Measurements from ENCODE around the gene ACSS1.

The ACSS1 gene

GRCh38 chr20:25058051-25058846, at the start of gene ACSS1:
ACSS1 (minus strand) TSS chr20:25058139; CDS start chr20:25058102, 37 bp downstream.
- peak within 1 kb of the TSS; percentile 55 for H3K4me3 ChIP-seq (ENCODE audit: low read depth, low read length)
- DNase-seq (ENCODE audit: low read depth) = no peak

GRCh38 chr20:25103526-25103925, 45.6 kb upstream of the ACSS1 start:
- no peak for DNase-seq (ENCODE audit: low read depth)
- no peak overlapping the region for H3K4me3 ChIP-seq (ENCODE audit: low read depth, low read length)

- no peak for DNase-seq (ENCODE audit: low read depth)
- H3K4me3 ChIP-seq (ENCODE audit: low read depth, low read length) = no peak overlapping the region
Measured at GRCh38 chr20:25100914-25101313, 43.0 kb upstream of the ACSS1 start.

- DNase-seq (ENCODE audit: low read depth) = no peak
- no peak overlapping the region for H3K4me3 ChIP-seq (ENCODE audit: low read depth, low read length)
Measured at GRCh38 chr20:25099601-25100140, 41.7 kb upstream of the ACSS1 start.

DNA sequence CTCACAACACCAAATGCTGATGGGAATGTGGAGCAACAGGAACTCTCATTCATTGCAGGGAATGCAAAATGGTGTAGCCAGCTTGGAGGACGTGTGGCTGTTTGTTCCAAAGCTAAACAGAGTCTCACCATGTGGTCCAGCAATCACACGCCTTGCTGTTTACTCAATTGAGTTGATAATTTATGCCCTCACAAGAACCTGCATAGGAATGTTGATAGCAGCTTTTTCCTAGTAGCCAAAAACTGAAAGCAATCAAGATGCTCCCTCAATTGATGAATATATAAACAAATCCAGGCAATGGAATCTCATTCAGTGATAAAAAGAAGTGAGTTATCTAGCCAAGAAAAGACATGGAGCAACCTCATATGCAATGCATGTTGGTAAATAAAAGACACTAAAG, 39.6 kb upstream of the ACSS1 start:
- no peak for DNase-seq (ENCODE audit: low read depth)

DNA sequence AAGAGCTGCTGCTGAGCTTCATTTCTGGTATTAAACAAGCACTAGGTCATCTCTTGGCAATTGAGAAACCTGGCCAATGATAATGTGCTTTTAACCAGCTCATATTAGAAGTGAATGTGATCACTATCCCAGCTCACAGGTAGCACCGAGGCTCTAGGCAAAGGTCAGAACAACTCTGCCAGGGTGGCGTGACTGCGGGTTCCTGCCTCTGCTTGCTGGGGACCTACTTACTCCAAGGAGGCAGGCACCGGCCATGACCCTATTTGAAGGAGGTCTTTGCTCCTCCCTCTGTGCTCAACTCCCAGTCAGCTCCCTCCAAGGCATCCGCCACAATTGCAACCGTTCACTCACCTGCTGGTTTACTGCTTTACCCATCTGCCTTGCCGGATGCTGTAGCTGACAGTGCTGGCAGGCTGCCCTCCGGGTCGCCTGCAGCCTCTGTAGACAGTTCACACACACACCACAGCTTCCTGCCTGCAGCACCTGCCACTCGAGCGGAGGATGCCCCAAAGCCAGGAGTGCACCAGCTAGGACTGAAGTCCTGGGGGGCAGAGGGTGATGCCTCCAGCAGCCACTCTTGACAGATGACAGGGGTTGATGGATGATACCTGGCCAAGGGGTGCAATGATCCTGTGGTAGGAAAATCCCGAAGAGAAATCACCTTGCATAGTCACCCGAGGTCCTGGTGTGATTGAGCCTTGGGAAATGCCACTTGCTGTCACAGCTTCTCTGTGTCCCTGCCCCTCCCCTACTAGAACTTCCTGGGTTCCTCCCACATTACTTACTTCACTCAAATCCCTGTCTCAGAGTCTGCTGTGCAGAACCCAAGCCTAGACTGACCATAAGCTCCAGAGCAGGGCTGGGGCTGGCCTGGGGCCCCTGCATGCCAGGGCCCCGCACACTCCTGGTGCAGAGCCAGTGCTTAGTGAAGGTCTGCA, 32.8 kb upstream of the ACSS1 start:
- DNase-seq (ENCODE audit: low read depth) = no peak
- H3K4me3 ChIP-seq (ENCODE audit: low read depth, low read length) = no peak overlapping the region

More for the DNA sequence above, 39.6 kb upstream of the ACSS1 start:
- no peak overlapping the region for H3K4me3 ChIP-seq (ENCODE audit: low read depth, low read length)

DNA sequence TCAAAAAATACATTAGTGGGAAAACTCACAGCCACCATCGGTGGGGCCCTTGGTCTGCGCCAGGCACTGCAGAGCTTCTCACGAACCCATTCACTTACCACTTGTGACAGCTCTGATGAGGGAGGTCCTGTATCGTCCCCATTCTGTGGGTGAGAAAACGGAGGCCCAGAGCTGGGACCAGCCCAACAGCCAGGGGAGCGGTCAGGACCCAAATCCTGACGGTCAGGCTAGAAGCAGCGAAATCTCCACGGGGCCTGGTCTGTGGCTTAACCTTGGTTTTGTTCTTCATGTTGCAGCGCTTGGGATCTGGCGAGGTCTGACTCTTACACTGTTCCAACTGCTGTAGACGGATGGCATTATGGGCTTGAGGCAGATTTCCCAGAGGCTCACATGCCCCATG, 31.7 kb upstream of the ACSS1 start:
- DNase-seq (ENCODE audit: low read depth) = no peak
- no peak overlapping the region for H3K4me3 ChIP-seq (ENCODE audit: low read depth, low read length)

DNA sequence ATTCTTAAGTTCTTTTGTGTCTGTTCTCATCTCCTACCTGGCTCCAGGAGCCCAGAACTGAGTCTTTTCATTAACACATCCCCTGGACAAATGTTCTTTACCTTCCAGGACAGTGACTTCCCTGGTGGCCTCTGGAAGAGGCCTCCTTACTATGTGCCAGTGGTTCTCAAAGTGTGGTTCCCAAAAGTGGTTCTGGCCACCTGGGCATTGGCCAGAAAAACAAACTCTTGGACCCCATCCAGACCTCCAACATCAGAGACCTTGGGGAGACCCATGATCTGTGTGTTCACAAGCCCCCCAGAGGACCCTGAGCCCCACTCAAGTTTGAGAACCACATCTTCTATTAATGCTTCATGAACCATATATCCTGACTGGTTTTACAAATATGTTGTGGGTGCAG, 31.2 kb upstream of the ACSS1 start:
- DNase-seq (ENCODE audit: low read depth) = no peak
- H3K4me3 ChIP-seq (ENCODE audit: low read depth, low read length) = no peak overlapping the region

- DNase-seq (ENCODE audit: low read depth) = no peak
- no peak overlapping the region for H3K4me3 ChIP-seq (ENCODE audit: low read depth, low read length)
Measured at GRCh38 chr20:25088267-25088666, 30.3 kb upstream of the ACSS1 start.

- no peak overlapping the region for H3K4me3 ChIP-seq (ENCODE audit: low read depth, low read length)
Measured at GRCh38 chr20:25087186-25087929, 29.4 kb upstream of the ACSS1 start.

GRCh38 chr20:25085756-25086495, 28.0 kb upstream of the ACSS1 start:
- DNase-seq (ENCODE audit: low read depth) = no peak
- H3K4me3 ChIP-seq (ENCODE audit: low read depth, low read length) = no peak overlapping the region

More at GRCh38 chr20:25087186-25087929, 29.4 kb upstream of the ACSS1 start:
- no peak for DNase-seq (ENCODE audit: low read depth)

DNA sequence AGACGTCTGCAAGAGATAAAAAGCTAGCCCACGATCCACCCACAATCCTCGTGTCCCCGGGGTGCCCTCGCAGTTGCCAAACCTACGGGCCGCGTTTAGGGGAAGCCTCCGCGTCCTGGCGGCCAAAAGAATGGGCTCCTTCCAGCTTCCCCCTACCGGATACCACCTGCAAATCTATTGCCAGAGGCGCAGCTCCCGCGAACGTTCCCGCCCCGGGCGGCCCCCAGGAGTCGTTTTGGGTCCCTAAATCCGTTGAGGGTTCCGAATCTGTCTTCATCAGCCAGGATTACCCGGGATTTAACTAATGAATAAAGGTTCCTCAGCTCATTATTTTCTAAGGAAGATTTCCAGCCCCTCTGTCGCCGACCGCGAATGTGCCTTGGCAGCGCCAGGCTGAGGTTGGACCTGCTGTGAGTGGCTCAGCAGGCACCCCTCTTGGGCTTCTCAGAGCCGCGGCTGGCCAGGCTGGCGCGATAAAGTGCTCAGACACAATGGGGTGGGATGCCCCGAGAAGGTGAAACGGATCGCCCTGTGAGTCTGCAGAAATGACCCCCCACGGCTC, 26.8 kb upstream of the ACSS1 start:
- DNase-seq (ENCODE audit: low read depth) = no peak
- H3K4me3 ChIP-seq (ENCODE audit: low read depth, low read length) = no peak overlapping the region

DNA sequence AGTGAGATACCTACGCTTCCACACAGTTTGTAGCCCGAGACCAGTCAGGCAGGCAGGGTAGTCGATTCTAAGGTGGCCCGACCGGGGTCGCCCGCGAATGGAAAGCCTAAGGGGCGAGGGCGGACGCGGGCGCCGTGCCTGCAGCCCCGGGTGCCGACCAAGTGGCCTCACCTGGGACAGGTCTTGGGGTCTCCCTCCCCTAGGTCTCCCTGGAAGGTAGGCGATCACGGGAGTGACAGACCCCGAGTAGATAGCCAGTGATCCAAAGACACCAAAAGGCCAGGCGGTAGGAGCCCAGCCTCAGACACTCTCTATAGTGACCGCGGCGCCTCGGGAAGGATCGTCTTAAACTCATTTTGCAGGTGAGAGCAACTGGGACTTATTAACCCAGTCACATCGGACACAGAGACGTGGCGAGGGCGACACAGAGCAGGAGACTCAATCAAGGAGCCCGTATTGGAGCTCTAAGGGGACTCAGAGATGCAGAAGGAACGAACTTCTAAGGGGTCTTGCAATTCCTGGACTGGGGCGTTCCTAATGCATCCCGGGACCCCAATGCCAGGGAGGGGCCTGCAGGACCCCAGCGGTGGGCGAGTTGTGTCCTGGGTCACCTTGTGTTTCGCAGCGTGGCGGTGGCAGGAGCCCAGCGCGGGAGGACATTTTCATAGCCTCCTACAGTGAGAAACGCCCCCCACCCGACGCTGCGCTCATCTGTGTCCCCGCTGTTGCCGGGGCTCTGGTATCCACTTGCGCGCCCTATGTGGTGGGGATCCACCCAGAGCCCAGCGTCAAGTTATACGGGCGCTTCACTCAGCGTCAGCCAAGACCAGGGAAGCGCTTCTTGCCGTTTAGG, 26.1 kb upstream of the ACSS1 start:
- H3K4me3 ChIP-seq (ENCODE audit: low read depth, low read length) = no peak overlapping the region
- no peak for DNase-seq (ENCODE audit: low read depth)

GRCh38 chr20:25083141-25083772, 25.3 kb upstream of the ACSS1 start:
- H3K4me3 ChIP-seq (ENCODE audit: low read depth, low read length) = no peak overlapping the region
- DNase-seq (ENCODE audit: low read depth) = no peak

- no peak for DNase-seq (ENCODE audit: low read depth)
- H3K4me3 ChIP-seq (ENCODE audit: low read depth, low read length) = no peak overlapping the region
Measured at GRCh38 chr20:25082498-25082873, 24.5 kb upstream of the ACSS1 start.

DNA sequence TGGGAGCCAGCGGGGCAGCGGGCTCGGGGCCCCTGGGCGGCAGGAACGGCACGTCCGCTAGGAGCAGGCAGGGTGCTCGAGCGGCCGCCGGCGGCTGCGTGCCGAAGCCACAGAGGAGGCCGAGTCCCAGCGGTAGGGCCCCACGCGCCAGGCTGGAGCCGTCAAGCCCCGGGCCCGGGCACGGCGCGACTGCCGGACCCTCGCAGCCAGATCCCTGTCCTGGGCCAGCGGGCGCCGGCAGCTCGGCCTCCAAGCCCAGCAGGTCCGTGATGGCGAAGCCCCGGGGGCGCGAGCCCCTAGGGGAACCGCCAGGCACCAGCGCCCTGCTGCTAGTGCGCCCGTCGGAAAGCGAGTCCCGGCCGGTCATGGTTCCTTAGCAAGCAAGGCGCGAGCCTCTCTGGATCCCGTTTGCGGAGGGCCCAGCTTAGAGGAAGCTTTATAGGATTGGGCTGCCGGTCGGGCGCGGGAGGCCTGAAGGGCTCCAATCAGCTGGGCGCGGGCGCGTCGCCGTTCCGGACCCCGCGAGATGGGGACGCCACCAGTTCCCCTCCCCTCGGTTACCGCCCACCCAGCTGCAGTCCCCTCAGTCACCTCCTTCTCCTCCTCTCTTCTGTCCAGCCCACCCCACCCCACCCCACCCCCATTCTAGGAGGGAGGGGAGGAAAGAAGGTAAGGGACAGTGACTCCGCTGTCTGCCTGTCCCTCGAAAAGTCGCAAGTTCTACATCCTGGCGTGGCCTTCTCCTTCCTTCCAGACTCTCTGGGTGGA, 24.0 kb upstream of the ACSS1 start, which contains the start of gene VSX1:
VSX1 (minus strand) TSS at position 412 of the 768 bp plus-strand sequence; CDS start at position 367, 45 bp downstream.
- H3K4me3 ChIP-seq (ENCODE audit: low read depth, low read length) = no peak within 1 kb of the TSS
- DNase-seq (ENCODE audit: low read depth) = no peak
